Measurements from ENCODE around the gene SDHAF1.
A peak's percentile ranks its signal among the peaks of the same experiment; 100 is the strongest.

SDHAF1 gene

DNA sequence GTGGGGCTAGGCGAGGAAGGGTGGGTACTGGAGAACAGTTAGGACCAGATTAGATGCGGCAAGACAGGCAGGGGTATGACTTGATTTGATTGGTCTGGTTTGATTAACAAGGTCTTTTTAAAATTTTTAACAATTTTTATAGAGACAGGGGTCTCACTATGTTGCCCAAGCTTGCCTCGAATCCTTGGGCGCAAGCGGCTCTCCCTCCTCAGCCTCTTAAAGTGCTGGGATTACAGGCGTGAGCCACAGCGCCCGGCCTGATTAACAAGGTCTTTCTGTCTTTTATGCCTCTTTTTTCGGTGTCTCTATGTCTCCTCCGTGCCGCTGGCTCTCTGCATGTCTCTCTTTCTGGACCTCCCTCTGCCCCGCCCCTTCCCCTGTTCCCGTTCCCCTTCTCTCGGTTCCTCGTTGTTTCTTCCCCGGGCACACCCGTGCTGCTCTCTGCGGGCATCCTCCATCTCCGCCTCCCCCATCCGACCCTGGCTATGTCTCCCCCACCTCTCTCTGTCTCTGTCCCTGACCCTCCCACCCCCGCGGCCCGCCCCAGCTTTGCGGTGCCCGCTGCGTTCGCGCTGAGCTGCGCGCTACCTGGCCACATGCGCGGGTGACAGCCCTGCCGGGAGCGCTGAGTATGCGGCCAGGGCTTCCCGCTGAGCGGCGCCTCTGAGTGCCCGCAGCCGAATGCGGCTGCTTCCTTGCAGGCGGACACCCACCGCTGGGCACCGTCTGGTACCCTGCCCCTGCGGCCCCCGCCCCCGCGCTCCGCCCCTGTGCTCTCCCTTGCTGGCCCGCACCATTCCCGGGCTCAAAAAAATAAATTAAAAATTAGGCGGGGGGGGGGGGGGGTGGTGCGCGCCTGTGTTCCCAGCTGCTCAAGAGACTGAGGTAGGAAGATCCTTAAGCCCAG lies 8.1 kb upstream of the SDHAF1 start:
- no peak for DNase-seq

DNA sequence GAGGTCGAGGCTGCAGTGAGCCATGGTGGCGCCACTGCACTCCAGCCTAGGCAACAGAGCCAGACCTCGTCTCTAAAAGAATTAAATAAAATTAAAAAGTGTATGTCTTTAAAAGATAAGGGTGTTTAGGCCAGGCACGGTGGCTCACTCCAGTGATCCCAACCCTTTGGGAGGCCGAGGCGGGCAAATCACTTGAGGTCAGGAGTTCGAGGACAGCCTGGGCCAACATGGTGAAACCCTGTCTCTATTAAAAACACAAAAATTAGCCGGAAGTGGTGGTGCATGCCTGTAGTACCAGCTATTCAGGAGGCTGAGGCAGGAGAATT lies 7.5 kb upstream of the SDHAF1 start:
- DNase-seq: no peak

DNA sequence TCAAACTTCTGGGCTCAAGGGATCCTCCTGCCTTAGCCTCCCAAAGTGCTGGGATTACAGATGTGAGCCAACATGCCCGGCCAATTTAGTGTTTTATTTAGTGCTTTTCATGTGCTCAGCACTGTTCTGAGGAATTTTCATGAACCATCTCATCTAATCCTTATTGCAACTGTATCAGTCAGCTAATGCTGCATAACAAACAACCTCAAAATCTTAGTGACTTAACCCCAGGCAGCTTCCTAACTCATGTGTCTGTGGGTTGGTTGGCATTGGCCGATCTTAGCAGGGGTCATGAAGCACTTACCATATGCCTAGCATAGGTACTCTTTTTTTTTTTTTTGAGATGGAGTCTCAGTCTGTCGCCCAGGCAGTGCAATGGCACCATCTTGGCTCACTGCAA lies 6.2 kb upstream of the SDHAF1 start:
- DNase-seq: no peak

DNA sequence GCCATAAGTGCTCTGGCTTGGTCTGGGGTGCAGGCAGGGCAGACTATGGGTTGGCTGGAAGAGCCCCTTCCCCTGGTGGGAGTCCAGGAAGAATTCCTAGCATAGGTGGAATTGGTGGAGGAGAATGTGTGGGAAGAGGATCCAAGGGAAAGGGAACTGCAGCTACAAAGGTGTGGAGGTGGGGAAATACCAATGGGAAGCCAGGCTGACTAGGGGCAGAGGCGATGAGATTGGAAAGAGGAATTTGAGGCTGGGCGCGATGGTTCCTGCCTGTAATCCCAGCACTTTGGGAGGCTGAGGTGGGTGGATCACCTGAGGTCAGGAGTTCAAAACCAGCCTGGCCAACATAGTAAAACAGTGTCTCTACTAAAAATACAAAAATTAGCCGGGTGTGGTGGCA lies 4.8 kb upstream of the SDHAF1 start:
- no peak for DNase-seq

DNA sequence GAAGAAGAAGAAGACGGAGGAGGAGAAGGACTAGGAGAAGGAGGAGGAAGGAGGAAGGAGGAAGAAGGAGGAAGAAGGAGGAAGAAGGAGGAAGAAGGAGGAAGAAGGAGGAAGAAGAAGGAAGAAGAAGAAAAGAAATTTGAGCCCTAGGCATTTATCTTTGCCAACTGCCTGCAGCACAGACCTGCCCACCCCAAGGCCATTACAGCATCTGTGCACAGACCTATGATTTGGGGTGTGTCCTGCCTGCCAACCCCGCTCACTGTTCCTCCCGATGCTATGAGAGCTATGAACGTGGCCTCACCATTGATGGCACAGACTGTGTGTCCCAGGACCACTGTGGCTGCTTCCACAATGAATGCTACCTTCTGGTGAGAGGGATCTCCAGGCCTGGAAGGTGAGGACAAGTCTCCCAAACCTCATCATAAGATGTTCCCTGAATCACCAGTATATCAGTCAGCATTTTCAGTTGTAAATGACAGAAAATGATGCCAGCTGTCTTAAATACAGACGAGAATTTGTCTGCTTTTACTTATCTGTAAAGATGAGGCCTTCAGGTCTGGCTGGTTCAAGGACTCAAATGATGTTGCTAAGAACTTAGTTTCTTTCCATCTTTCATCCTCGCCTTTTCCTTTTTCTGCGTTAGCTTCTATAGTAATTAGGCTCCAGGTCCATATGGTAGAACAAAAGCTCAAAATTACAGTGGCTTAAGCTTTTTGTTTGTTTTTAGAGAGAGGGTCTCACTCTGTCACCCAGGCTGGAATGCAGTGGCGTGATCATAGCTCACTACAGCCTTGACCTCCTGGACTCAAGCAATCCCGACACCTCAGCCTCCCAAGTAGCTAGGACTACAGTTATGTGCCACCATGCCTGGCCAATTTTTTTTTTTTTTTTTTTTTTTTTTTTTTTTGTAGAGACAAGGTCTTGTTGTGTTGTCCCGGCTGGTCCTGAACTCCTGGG lies 3.9 kb upstream of the SDHAF1 start:
- DNase-seq: no peak

DNA sequence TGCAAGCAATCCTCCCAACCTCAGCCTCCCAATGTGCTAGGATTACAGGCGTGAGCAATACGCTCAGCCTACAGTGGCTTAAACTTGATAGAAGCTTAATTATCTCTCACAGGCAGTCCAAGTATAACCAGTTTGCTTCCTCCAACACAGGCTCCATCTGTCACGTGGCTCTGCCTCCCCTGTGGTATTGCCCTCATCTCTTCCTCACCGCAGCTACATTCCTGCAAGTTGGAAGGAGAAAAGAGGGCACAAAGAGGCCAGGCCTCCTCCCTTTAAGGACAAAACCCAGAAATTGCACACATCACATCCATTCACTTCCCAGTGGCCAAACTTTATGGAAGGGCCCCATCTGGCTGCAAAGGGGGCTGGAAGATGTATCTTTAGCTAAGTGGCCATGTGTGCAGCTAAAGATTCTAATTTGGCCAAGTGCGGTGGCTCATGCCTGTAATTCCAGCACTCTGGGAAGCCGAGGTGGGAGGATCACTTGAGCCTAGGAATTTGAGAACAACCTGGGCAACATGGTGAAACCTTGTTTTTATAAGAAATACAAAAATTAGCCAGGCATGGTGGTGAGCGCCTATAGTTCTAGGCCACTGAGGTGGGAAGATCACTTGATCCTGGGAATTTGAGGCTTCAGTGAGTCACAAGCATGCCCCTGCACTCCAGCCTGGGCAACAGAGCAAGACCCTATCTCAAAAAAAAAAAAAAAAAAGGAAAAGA lies 3.1 kb upstream of the SDHAF1 start:
- no peak for DNase-seq

DNA sequence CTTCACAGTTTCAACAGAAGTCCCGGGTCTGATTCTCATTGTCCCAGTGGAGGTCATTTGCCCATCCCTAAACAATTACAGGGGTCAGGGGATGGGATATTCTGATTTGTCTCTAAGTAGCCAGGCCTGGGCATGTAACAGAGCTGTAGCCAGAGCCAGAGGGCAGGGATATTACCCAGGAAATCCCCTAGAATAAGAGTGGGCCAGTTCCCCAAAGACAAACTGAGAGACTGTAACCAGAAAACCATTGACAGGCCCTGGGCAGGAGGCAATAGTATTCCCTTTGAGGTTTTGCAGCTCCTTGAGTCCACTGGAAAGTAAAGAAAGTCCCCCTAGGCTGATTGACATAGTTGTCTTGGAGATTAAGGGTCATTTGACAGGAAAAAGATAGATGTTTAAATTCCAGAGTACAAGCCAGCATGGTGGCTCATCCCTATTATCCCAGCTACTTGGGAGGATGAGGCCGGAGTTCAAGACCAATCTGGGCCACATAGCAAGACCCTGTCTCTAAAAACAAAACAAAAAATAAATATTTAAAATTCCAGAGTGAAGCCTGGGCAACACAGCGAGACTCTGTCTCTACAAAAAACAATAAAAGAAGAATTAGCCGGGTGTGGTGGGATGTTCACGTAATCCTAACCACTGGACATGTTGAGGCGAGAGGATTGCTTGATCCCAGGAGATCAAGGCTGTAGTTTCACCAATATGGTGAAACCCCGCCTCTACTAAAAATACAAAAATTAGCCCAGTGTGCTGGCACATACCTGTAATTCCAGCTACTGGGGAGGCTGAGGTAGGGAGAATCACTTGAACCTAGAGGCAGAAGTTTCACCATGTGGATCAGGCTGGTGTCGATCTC lies 1.9 kb upstream of the SDHAF1 start:
- no peak for DNase-seq

DNA sequence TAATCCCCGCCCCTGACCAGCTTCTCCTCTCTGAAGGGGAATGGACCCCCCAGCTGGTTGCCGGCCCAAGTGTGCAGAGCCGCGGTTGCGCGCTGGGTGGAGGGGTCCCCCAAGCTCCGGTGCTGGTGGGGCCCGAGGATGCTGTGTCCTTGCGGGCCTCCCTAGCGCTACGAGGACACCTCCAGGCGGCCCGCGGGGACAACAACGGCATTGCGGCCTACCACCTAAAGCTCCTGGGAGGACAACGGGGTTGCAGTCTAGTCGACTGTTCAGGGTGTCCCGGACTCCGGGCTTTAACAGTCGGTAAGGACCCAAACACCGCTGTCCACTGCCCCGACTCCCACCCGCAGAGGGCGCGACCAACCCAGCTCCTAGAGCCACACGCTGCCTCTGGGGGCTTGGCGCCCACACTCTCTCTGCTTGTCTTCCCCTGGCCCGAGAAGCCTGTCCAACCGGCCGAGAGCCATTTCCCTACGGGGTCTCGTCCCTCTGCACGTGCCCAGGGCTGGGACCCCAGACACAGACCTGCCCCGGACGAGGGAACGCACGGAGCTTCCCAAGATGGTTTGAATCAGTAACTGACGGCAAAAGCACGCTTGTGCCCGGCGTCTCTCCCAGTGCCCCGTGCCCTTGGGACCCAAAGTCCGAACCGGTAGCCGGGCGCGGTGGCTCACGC lies 927 bp upstream of the SDHAF1 start:
- no peak for DNase-seq

DNA sequence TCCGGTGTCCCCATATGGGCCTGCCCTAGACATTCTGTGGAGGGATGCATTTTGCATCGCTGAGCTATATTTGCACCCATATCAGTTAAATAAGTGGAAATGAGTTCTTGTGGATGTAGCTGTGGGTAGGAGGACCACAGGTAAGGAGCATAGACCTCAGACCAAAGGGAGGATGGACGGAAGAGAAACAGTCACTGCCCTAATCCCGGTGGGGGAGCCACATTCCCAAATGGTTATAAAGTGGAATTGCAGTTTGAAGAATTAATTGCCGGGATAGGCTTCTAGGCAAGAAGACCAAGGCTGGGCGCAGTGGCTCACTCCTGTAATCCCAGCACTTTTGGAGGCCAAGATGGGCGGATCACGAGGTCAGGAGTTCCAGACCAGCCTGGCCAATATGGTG lies 1.8 kb downstream of the SDHAF1 start:
- no peak for DNase-seq

DNA sequence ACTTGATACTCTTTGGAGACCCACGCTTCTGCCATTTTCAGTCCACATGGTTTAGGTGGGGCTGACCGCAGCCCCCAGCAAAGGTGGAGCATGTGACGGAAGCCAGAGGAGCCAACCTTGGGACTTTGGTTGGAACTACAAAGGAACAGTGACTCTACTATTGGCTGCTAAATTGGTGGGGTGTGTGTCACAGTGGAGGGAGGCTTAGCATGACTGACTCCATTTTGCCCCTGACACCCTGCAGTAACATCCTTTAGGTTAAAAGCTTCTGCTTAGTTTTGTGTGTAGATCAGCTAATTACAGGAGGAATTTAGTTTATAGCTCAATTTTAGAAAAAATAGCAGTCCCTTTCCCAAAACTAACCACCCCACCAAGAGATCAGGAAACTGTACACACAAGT lies 6.6 kb downstream of the SDHAF1 start:
- no peak for DNase-seq

DNA sequence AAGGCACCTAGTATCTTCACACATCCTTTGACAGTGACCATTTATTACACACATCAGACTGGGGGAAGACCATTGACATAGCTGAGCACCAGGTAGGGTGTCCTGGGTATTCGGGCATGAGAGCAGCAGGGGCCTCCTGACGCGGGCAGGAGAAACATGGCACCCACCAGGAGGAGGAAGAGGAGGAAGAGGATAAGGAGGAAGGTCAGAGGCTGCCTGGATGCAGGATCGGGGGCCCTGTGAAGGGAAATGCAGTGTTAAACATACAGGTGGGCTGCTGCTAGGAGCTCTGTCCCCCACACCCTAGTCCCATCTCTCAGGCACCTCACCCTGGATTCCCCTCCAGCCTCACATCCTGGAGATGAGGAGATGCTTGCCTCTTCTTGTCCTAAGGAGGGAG lies 8.3 kb downstream of the SDHAF1 start:
- DNase-seq: no peak

DNA sequence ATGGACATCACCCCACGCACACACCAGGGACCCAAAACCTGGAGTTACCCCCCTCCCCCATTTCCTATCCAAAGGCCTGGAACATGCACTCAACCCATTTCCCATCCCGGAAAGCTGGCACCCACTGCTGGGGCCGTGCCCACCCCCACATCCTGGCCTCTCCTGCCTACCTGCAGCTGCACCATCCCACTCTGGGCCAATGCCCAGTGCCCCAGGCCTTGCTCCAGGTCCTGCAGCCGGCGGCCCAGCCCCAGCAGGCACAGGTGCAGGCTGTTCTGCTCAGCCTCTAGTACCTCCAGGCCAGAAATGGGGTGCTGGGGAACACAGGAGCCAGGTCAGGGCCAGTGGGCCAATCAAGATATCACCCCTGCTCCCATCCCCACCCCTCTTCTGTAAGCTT lies 12.0 kb downstream of the SDHAF1 start:
- DNase-seq: no peak

DNA sequence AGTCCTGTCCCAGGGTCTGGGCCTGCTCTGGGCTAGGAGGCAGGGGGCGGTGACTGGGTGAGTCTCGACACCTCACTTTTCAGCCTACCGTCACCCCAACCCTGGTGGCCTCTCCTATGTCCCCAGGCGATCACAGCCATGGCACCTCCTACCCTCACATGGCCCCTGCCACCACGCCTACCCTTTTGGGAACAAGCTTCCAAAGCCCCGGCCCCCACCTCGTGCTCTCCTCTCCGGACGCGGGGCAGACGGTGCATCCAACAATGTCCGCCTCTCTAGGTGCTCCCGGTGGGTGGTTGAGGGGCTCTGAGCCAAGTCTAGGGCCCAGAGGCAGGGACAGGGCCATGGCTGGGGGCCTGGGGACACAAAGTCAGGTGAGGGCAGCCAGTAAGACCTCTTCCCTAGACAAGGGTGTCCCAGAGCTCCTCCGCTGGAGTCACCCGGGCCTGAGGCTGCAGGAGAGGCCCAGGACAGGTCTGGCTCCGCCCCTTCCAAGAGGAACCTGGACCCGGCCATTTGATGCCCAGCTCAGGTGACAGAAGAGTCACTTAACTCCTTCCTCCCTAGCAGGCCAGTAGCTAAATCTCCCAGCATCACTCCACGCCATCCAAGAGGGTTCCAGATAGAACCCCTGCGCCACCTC lies 13.5 kb downstream of the SDHAF1 start, which contains the start of gene SYNE4:
SYNE4 (minus strand) TSS at position 478 of the 643 bp plus-strand sequence; CDS start at position 346, 132 bp downstream.
- no peak for DNase-seq

DNA sequence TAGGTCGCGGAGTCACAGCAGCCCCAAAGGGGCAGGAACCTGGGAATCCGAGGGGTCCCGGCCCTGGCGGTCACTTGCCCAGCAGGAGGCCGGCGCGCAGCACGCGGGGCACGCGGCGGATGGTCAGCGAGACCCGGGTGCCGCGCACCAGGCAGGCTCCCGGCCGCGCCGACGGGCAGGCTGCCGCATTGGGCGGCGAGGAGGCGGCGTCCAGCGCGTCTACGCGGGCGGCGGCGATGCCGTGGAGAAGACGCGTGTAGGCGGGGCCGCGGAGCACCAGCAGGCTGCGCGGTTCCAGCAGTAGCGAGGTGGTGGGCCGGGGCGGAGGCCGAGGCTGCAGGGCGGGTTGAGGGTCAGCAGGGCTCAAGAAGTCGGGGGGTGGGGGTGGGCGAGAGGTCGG lies 14.2 kb downstream of the SDHAF1 start:
- DNase-seq: peak; percentile 49

DNA sequence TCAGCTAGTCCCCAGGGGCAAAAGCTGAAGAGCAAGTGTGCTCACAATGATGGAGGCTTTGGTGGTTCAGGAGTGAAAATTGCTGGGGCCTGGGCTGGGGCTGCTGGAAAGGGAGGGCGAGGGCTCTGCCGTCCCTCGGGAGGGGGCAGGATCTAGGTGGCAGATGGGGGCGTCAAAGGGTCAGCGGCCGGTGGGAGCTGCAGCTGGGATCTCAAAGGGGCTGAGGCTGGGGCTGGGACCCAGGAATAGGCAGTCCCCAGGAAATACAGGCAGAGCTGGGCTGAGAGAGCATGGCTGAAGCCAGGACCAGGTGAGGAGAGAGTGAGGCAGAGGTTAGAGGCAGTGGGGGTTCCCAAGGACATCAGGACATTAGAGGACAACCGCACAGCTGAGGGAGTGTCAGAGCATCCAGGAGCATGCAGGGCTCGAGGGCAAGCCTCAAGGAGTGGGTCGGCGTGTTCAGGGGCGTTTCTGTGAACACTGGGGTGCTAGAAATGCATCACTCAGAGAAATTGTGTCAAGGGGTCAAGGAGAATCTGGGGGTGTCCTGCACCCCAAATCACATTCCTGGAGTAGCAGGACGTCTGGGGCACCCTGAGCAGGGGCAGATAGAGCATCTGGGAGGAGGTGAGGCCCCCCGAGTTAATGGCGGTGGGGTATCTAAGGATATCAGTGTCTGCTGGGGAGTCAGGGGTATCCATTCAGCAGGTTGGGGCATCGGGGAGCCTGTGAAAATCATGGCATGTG lies 14.8 kb downstream of the SDHAF1 start:
- no peak for DNase-seq

DNA sequence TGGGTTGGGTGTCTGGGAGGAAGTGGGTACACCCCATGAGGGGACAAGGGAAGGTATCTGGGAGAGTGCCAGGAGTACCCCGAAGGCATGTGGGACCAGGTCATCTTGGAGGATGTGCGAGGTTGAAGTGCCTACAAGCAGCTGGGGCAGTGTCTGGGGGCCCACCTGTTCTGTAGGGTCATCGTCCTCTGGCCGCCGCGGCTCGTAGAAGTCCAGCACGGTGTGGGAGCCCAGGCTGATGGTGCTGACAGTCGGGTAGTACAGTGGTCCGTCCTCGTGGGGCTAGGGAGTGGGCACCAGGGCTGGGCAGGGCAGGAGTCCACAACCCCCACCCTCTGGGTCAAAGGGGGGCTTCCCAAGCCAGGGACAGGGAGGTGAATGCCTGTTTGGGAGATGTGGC lies 15.4 kb downstream of the SDHAF1 start:
- DNase-seq: no peak

DNA sequence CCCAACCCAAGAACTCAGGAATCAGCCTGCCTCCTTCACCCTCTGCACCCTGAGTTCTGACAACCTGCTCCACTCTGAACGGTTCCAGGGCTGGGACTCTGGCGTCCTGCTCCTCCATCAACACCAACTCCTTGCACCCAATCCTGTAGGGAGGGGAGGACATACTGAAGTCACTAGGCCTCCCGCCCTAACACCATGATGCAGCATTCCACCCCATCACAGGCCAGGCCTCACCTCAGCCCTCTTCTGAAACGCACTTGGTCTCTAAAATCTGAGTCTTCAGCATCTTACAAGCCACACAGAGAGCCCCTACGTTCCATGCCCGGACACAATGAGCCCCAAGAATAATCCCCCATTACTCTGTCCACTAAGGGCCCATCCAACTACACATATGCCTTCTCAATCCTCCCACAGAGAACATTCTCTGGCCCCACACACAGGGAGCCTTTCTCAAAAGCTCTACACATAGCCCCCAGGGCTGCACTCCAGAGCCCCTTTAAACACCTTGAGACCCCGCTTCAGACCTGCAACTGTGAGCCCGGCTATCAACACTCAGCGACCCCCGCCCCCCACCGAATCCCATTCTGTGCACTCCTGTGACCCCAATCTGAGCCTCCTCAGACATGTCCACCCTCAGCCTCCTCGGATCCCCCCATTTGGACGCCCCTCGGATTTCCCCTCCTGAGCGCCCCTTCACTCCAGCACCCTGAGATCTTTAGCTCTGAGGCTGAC lies 18.5 kb downstream of the SDHAF1 start:
- DNase-seq: no peak

DNA sequence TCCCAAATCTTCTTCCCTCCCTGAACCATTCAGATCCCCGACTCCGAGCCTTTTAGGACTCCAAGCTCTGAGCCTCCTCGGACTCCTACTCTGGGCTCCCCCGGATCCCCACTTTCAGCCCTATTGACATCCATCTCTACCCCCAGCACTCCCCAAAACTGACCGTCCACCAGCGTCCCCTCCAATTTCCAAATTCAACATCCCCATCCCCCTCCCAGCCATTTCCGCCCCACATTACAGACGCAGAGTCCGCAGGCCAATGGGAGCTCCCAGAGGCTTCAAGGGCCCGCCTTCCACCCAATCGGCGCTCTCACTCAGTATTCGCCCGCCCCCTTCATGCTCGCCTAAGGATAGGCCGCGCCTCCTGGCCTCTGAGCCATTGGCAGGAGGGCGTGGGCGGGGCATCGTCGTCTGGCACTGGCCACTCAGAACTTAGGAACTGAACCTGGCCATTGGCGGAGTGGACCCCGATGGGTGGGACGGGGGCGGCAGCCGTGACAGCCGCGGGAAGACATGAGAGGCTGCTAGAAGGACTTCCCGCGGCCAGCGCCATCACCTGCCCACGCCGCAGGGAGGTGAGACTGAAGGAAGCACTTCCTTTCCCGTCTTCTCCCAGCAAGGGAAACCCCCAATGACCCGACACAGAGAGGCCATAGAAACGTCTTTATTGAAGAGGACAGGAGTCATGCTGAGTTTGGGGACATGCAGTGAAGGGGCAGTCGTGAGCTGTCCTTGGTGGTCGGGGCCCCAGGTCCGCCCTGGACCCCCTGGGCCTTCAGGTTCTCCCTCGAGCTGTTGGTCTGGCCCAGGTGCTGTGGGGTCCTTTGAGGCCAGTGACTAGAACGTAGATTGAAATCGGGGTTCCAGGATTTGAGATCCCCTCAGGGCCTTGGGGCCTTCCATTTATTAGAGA lies 19.3 kb downstream of the SDHAF1 start, which contains the start of gene ALKBH6:
ALKBH6 (minus strand) TSS at position 202 of the 913 bp plus-strand sequence. CDS start 816 bp downstream, outside the sequence.
- peak; percentile 98 for DNase-seq

All from fibroblast of skin of abdomen (primary cell).